Osteocyte (in vitro differentiated cells): ENCODE measurements around the gene CAPN11. TPM values are rescaled to one million over a fixed set of nuclear protein-coding genes. Genes with fewer than 3 reads are reported as not detected.
"Not testable (repeated sequence)": the region's sequence is repeated elsewhere in the genome, so short reads cannot be mapped to it uniquely, and the experiment has no call there.

Experiments
- DNase-seq: peaks from one replicate; pipeline ENCODE4 v3.0.0; 2021; ENCODE audit warnings: mixed read lengths; ENCODE audit not compliant: unreplicated experiment; ENCODE audit errors: extremely low spot score
- H3K27ac Mint-ChIP-seq: one replicate; pipeline ENCODE4 v1.8.0; 2021; ENCODE audit warnings: mild to moderate bottlenecking, mixed read lengths; ENCODE audit not compliant: unreplicated experiment
- H3K27me3 Mint-ChIP-seq: one replicate; pipeline ENCODE4 v1.8.0; 2021; ENCODE audit warnings: mixed read lengths; ENCODE audit not compliant: unreplicated experiment
- H3K36me3 Mint-ChIP-seq: one replicate; pipeline ENCODE4 v1.8.0; 2021; ENCODE audit warnings: mixed read lengths; ENCODE audit not compliant: unreplicated experiment
- H3K4me1 Mint-ChIP-seq: one replicate; pipeline ENCODE4 v1.8.0; 2021; ENCODE audit warnings: mixed read lengths; ENCODE audit not compliant: unreplicated experiment
- H3K4me3 Mint-ChIP-seq: one replicate; pipeline ENCODE4 v1.8.0; 2021; ENCODE audit warnings: mild to moderate bottlenecking, moderate library complexity, mixed read lengths; ENCODE audit not compliant: unreplicated experiment
- H3K9me3 Mint-ChIP-seq: one replicate; pipeline ENCODE4 v1.8.0; 2021; ENCODE audit warnings: mixed read lengths; ENCODE audit not compliant: unreplicated experiment
- CTCF ChIP-seq: fragments of 200-600 bp; sonication (generic); IDR thresholded peaks from 2 replicates; pipeline ENCODE4 v1.5.0; 2021; ENCODE audit warnings: antibody characterized with exemption, mild to moderate bottlenecking, moderate library complexity
- total RNA-seq: library from RNA; stranded (reverse); gene quantifications from 2 replicates; pipeline ENCODE4 v1.2.1, GENCODE V29; 2021

CAPN11 gene
- total RNA-seq, 1 donor from 2014 or later, result not detected

GRCh38 chr6:44182911-44183390 lies 24.3 kb downstream of the CAPN11 start:
- Mint-ChIP-seq H3K27ac (no peak overlapping the region), H3K27me3 (peaks cover 17% of the 10 kb centered on the region), H3K9me3 (no peaks in the 10 kb centered on the region), H3K36me3 (no peaks in the 10 kb centered on the region), H3K4me1 (peaks cover 11% of the 10 kb centered on the region), H3K4me3 (no peak overlapping the region)
- TF ChIP-seq CTCF, result no peak
- no peak for DNase-seq

- no peaks in the 10 kb centered on the region for H3K36me3 Mint-ChIP-seq
- no peak for TF ChIP-seq CTCF
- peaks cover 17% of the 10 kb centered on the region for H3K27me3 Mint-ChIP-seq
- H3K4me1 Mint-ChIP-seq, result peaks cover 6% of the 10 kb centered on the region
- H3K27ac Mint-ChIP-seq, result no peak overlapping the region
- H3K9me3 Mint-ChIP-seq, result no peaks in the 10 kb centered on the region
- H3K4me3 Mint-ChIP-seq, result no peak overlapping the region
- DNase-seq, result no peak
These were observed 25.2 kb downstream of the CAPN11 start for GRCh38 chr6:44183783-44184182.

DNA sequence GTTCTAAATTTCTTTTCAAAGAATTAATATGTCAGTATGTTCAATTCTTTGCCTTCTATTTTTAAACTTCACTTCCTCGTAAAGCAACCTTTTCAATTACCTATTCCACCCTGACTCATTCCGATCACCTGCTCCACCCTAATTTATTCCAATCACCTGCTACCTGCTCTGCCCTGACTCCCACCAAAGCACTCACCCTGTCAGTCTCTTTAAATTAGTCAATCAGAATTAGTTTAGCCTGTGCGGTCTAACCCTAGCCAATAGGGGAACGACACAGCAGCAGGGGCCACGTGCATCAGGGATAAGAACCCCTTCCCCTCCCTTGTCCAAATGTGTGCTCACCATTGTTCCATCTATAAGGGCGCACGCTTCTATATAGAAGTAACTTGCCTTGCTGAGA lies 26.7 kb downstream of the CAPN11 start:
- H3K4me3 Mint-ChIP-seq, DNase-seq, H3K9me3 Mint-ChIP-seq, H3K4me1 Mint-ChIP-seq, H3K27ac Mint-ChIP-seq, H3K36me3 Mint-ChIP-seq: not testable (repeated sequence)
- peaks cover 25% of the 10 kb centered on the region for H3K27me3 Mint-ChIP-seq

GRCh38 chr6:44185953-44186634 lies 27.5 kb downstream of the CAPN11 start:
- H3K9me3 Mint-ChIP-seq, result no peaks in the 10 kb centered on the region
- no peak for TF ChIP-seq CTCF
- no peak overlapping the region for H3K27ac Mint-ChIP-seq
- DNase-seq, result no peak
- no peak overlapping the region for H3K4me3 Mint-ChIP-seq
- H3K4me1 Mint-ChIP-seq, result no peaks in the 10 kb centered on the region
- H3K36me3 Mint-ChIP-seq, result no peaks in the 10 kb centered on the region
- H3K27me3 Mint-ChIP-seq, result peaks cover 25% of the 10 kb centered on the region

- Mint-ChIP-seq H3K27ac (no peak overlapping the region), H3K36me3 (no peaks in the 10 kb centered on the region), H3K4me1 (no peaks in the 10 kb centered on the region), H3K4me3 (no peak overlapping the region), H3K27me3 (peaks cover 25% of the 10 kb centered on the region), H3K9me3 (no peaks in the 10 kb centered on the region)
- no peak for DNase-seq
- no peak for TF ChIP-seq CTCF
These were observed 28.0 kb downstream of the CAPN11 start for GRCh38 chr6:44186635-44187025.
